DMS 273 (cell line): Measurements from ENCODE around the gene TRAM1L1.
A peak's percentile ranks its signal among the peaks of the same experiment; 100 is the strongest.

Source experiments
- DNase-seq: peaks from one replicate; lab custom pipeline; 2025; ENCODE audit not compliant: unreplicated experiment; lab: John Stamatoyannopoulos, UW

The TRAM1L1 gene

GRCh38 chr4:117084866-117085701, at the start of gene TRAM1L1:
Gene TRAM1L1 (minus strand): TSS chr4:117085576. CDS start chr4:117085393, 183 bp downstream.
- peak; percentile 88 for DNase-seq

- peak; percentile 73 for DNase-seq
These were observed 49.0 kb upstream of the TRAM1L1 start for GRCh38 chr4:117134386-117134785.

- no peak for DNase-seq
These were observed 11.5 kb upstream of the TRAM1L1 start for GRCh38 chr4:117096886-117097285.

GRCh38 chr4:117096462-117096861, 11.1 kb upstream of the TRAM1L1 start:
- DNase-seq: no peak

- DNase-seq: no peak
These were observed 8.2 kb upstream of the TRAM1L1 start for GRCh38 chr4:117093571-117093970.

GRCh38 chr4:117077760-117078159, 7.6 kb downstream of the TRAM1L1 start:
- DNase-seq: no peak

GRCh38 chr4:117068120-117068519, 17.3 kb downstream of the TRAM1L1 start:
- DNase-seq: no peak

- DNase-seq: no peak
These were observed 21.2 kb downstream of the TRAM1L1 start for GRCh38 chr4:117063961-117064696.

- DNase-seq: no peak
These were observed 42.4 kb downstream of the TRAM1L1 start for GRCh38 chr4:117042962-117043361.
